Effector memory CD4-positive, alpha-beta T cell (primary cell): ENCODE measurements around the gene PMF1.
"Not testable (repeated sequence)": the region's sequence is repeated elsewhere in the genome, so short reads cannot be mapped to it uniquely, and the experiment has no call there.

Experiments used
- DNase-seq, 3 donors: peaks; one replicate each; pipeline ENCODE4 v3.0.0-alpha.2; 2020
- H3K27ac ChIP-seq: 2 replicates; pipeline ENCODE4 v1.7.0; 2013; ENCODE audit warnings: mild to moderate bottlenecking, low read length, moderate library complexity; ENCODE audit not compliant: insufficient read depth, poor library complexity, severe bottlenecking
- H3K27me3 ChIP-seq: replicated peaks from 2 replicates; pipeline ENCODE4 v1.7.0; 2013; ENCODE audit warnings: mild to moderate bottlenecking, low read length; ENCODE audit not compliant: insufficient read depth, control insufficient read depth, poor library complexity, severe bottlenecking
- H3K36me3 ChIP-seq: 2 replicates; pipeline ENCODE4 v1.7.0; 2013; ENCODE audit warnings: mild to moderate bottlenecking, low read length, moderate library complexity; ENCODE audit not compliant: control insufficient read depth, insufficient read depth
- H3K4me1 ChIP-seq: 2 replicates; pipeline ENCODE4 v1.7.0; 2013; ENCODE audit warnings: low read length, mild to moderate bottlenecking; ENCODE audit not compliant: control insufficient read depth, insufficient read depth, poor library complexity, severe bottlenecking
- H3K4me3 ChIP-seq: 2 replicates; pipeline ENCODE4 v1.7.0; 2013; ENCODE audit warnings: low read length, low read depth, mild to moderate bottlenecking; ENCODE audit not compliant: insufficient read depth, poor library complexity, severe bottlenecking
- H3K9me3 ChIP-seq: 2 replicates; pipeline ENCODE4 v1.7.0; 2013; ENCODE audit warnings: mild to moderate bottlenecking, low read length, moderate library complexity; ENCODE audit not compliant: control insufficient read depth

The PMF1 gene

GRCh38 chr1:156181391-156181924, 31.3 kb upstream of the PMF1 start:
- not testable (repeated sequence) for H3K9me3 ChIP-seq, H3K4me1 ChIP-seq, H3K4me3 ChIP-seq, DNase-seq, H3K36me3 ChIP-seq, H3K27me3 ChIP-seq, H3K27ac ChIP-seq

GRCh38 chr1:156182010-156182779, 30.6 kb upstream of the PMF1 start:
- not testable (repeated sequence) for H3K9me3 ChIP-seq, H3K4me3 ChIP-seq, H3K27me3 ChIP-seq, H3K4me1 ChIP-seq, H3K36me3 ChIP-seq, DNase-seq, H3K27ac ChIP-seq

GRCh38 chr1:156186347-156187177, 26.2 kb upstream of the PMF1 start:
- not testable (repeated sequence) for H3K27me3 ChIP-seq, H3K4me1 ChIP-seq, DNase-seq, H3K36me3 ChIP-seq, H3K27ac ChIP-seq, H3K4me3 ChIP-seq, H3K9me3 ChIP-seq

GRCh38 chr1:156190265-156190664, 22.5 kb upstream of the PMF1 start:
- H3K27ac ChIP-seq, H3K4me3 ChIP-seq, H3K27me3 ChIP-seq, H3K9me3 ChIP-seq, H3K36me3 ChIP-seq, DNase-seq: not testable (repeated sequence)
- peaks cover 15% of the 10 kb centered on the region for H3K4me1 ChIP-seq

GRCh38 chr1:156191292-156191964, 21.4 kb upstream of the PMF1 start:
- H3K36me3 ChIP-seq, result no peaks in the 10 kb centered on the region
- no peak overlapping the region for H3K27ac ChIP-seq
- no peaks in the 10 kb centered on the region for H3K27me3 ChIP-seq
- no peak for DNase-seq
- no peak overlapping the region for H3K4me3 ChIP-seq
- H3K4me1 ChIP-seq, result peaks cover 15% of the 10 kb centered on the region
- no peaks in the 10 kb centered on the region for H3K9me3 ChIP-seq

- H3K9me3 ChIP-seq, result no peaks in the 10 kb centered on the region
- peaks cover 15% of the 10 kb centered on the region for H3K4me1 ChIP-seq
- H3K4me3 ChIP-seq, result peak overlapping the region; percentile 94
- peak overlapping the region; percentile 61 for H3K27ac ChIP-seq
- no peak for DNase-seq
- H3K27me3 ChIP-seq, result no peaks in the 10 kb centered on the region
- no peaks in the 10 kb centered on the region for H3K36me3 ChIP-seq
Observed at GRCh38 chr1:156193208-156193487, 19.7 kb upstream of the PMF1 start.

GRCh38 chr1:156193488-156194299, 19.1 kb upstream of the PMF1 start, which contains the start of gene SLC25A44:
Gene SLC25A44 (plus strand): TSS chr1:156194104. CDS start chr1:156199848, 5,744 bp downstream.
- Histone ChIP-seq H3K4me1 (peaks cover 21% of the 10 kb centered on the region), H3K9me3 (no peaks in the 10 kb centered on the region), H3K27ac (peak within 1 kb of the TSS; percentile 82), H3K36me3 (no peaks in the 10 kb centered on the region), H3K27me3 (no peaks in the 10 kb centered on the region), H3K4me3 (peak within 1 kb of the TSS; percentile 94)
- DNase-seq, result peak; percentile 95 to 98 (median 96)

- H3K9me3 ChIP-seq, result no peaks in the 10 kb centered on the region
- no peaks in the 10 kb centered on the region for H3K27me3 ChIP-seq
- peaks cover 1% of the 10 kb centered on the region for H3K36me3 ChIP-seq
- H3K4me3 ChIP-seq, result peak overlapping the region; percentile 94
- H3K4me1 ChIP-seq, result peaks cover 26% of the 10 kb centered on the region
- H3K27ac ChIP-seq, result peak overlapping the region; percentile 82
- DNase-seq, result no peak
Observed at GRCh38 chr1:156194300-156194652, 18.5 kb upstream of the PMF1 start.

- Histone ChIP-seq H3K4me1 (peaks cover 34% of the 10 kb centered on the region), H3K9me3 (no peaks in the 10 kb centered on the region), H3K27ac (no peak overlapping the region), H3K27me3 (no peaks in the 10 kb centered on the region), H3K4me3 (no peak overlapping the region), H3K36me3 (peaks cover 15% of the 10 kb centered on the region)
- no peak for DNase-seq
Observed at GRCh38 chr1:156195853-156196252, 17.0 kb upstream of the PMF1 start.
